Activated naive CD4-positive, alpha-beta T cell treated with anti-CD3 and anti-CD28 coated beads, Interleukin-2, amount 50 U/mL, for 24 hours (primary cell): ENCODE results near the gene MSANTD2.

Source experiments
- H3K27ac Mint-ChIP-seq: one replicate; pipeline ENCODE4 v1.8.0; 2021; ENCODE audit warnings: mild to moderate bottlenecking, mixed read lengths
- H3K27me3 Mint-ChIP-seq: one replicate; pipeline ENCODE4 v1.8.0; 2021; ENCODE audit warnings: mixed read lengths
- H3K36me3 Mint-ChIP-seq: one replicate; pipeline ENCODE4 v1.8.0; 2021; ENCODE audit warnings: mixed read lengths
- H3K4me1 Mint-ChIP-seq: one replicate; pipeline ENCODE4 v1.8.0; 2021; ENCODE audit warnings: mixed read lengths
- H3K4me3 Mint-ChIP-seq: one replicate; pipeline ENCODE4 v1.8.0; 2021; ENCODE audit warnings: mild to moderate bottlenecking, mixed read lengths
- H3K9me3 Mint-ChIP-seq: one replicate; pipeline ENCODE4 v1.8.0; 2021; ENCODE audit warnings: mixed read lengths

The MSANTD2 gene

DNA sequence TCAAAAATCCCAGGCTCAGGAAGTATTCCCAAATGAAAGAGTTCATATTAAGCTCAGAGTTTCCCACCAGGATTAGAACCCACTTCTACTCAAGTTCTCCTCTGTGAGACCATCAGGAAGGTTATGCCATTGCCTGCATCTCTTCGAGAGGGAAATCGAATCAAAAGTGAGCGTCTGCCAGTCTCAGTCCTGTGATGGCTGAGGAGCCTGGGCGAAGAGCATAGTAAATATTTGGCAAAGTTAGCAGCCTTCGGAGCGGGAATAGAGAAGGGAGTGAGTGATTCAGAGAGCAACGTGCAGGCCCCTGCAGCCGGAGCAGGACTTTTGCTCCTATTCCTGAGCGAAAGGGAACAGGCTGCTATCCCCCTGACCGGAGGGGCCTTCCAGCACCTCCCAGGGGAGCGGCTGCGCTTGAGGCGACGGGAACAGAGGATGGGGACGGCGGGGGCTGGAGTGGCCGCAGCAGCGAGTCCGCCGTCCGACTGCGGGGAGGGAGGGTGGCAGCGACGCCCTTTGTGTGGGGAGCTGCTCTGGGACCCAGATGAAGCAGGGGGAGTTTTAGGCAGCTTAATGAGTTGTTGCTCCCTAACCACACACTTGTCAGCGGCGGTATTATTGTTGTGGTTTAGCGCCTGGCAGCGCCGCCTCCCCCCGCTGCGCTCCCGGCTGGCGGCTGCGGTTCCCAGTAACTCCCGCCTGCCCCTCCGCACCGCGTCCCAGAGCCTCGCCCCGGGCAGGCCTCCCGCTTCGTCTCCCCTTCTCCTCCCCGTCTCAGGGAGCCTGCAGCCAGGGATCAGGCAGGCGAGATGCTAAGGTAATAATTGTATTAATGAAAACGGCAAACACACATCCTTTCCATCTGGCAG, 82.2 kb downstream of the MSANTD2 start:
- H3K4me1 Mint-ChIP-seq, result peaks cover 33% of the 10 kb centered on the region
- H3K27ac Mint-ChIP-seq, result no peak overlapping the region
- peaks cover 19% of the 10 kb centered on the region for H3K27me3 Mint-ChIP-seq
- H3K36me3 Mint-ChIP-seq, result no peaks in the 10 kb centered on the region
- no peaks in the 10 kb centered on the region for H3K9me3 Mint-ChIP-seq
- H3K4me3 Mint-ChIP-seq, result peak overlapping the region; percentile 74

DNA sequence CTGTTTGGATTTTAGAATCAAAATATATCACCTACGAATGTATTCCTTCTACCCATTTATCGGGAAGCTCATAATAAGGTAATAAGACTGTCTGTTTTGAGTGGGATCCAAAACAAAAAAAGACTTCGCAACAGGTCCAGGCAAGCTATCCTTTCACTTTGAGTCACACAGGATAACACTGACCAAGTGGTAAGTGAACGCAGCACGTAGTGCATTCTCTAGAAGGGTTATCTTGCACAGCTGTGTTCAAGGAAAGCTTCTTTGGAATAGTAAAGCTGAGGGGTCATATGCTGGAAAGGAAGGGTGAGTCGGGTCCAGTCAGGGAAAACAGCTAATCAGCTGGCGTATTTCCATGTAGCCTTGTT, 82.8 kb downstream of the MSANTD2 start:
- Mint-ChIP-seq H3K4me3 (peak overlapping the region; percentile 74), H3K36me3 (no peaks in the 10 kb centered on the region)

DNA sequence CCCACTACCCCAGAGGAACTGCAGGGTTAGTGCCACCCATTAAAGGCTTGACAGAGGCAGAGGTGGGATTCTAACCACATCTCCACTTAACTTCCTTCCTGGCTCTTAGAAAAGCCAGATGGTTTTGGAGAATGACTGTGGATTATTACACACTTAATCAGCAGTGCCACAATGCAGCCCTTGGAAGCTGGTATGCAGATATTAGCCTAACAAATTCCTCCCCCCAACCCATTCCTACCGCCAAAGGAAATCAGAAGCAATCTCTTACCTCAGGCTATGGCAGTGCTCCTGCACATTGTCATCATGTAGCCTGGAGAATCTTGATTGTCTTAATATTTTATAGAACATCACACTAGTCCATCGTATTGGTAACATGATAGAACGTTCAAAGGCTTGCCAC, 83.6 kb downstream of the MSANTD2 start:
- Mint-ChIP-seq H3K36me3 (peaks cover 2% of the 10 kb centered on the region), H3K4me1 (peaks cover 20% of the 10 kb centered on the region), H3K9me3 (no peaks in the 10 kb centered on the region), H3K27ac (no peak overlapping the region), H3K27me3 (peaks cover 16% of the 10 kb centered on the region), H3K4me3 (no peak overlapping the region)

More for the DNA sequence above, 82.8 kb downstream of the MSANTD2 start:
- Mint-ChIP-seq H3K27me3 (peaks cover 16% of the 10 kb centered on the region), H3K27ac (no peak overlapping the region), H3K9me3 (no peaks in the 10 kb centered on the region), H3K4me1 (peaks cover 26% of the 10 kb centered on the region)
